ENCODE results near the gene IGSF21. TPM values are rescaled to one million over a fixed set of nuclear protein-coding genes. Genes with fewer than 3 reads are reported as not detected.

Gene IGSF21
- total and polyA plus RNA-seq, 4 donors: 0.31 to 1.5 (median 0.88) TPM

DNA sequence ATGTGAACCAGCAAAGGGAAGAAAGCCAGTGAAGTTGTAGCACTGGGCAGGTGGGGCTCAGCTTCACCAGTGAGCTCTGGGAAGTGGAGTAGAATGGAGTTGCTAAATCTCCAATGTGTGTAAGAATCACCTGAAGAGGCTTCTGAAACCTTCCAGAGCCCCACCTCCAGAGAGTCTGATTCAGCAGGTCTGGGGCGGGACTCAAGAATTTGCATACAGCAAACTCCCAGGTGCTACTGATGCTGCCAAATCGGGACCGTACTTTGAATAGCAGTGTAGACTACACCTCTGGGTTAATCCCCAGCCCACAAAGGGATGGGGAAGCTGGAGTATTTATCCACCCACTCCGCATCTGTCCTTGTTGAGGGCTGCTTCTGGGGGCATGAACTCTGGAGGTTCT is 154.3 kb downstream of the IGSF21 start:
- DNase-seq (ENCODE audit: low spot score): no peak
- WGBS: 34% methylated on average over 4 of the region's 4 CpGs
- H3K27me3 ChIP-seq (ENCODE audit: control insufficient read depth in 4 of 4, insufficient read depth in 4 of 4, low read length in 3 of 4): peaks cover 0 to 2% (median 0%) of the 10 kb centered on the region in 4 donors
- no peak overlapping the region for H3K9ac ChIP-seq (ENCODE audit: low read depth in 1 of 2, low read length in 2 of 2)
- H3K27ac ChIP-seq (ENCODE audit: low read depth in 1 of 2, low read length in 2 of 2): no peak overlapping the region
- TF ChIP-seq GABPA (IDR thresholded peaks at IDR 0.05 in 1 of 2, conservative IDR thresholded peaks at IDR 0.05 in 1 of 2): no peak
- TF ChIP-seq ZBTB33 (IDR thresholded peaks at IDR 0.05): no peak
- TF ChIP-seq SP1 (IDR thresholded peaks at IDR 0.05): no peak
- TF ChIP-seq FOXA1 (IDR thresholded peaks at IDR 0.05): no peak
- no peak for TF ChIP-seq HNF4G (IDR thresholded peaks at IDR 0.05)
- TF ChIP-seq FOXA2 (IDR thresholded peaks at IDR 0.05): no peak
- no peak for TF ChIP-seq CTCF (IDR thresholded peaks at IDR 0.05; ENCODE audit: low read depth, low read length, missing input control)
- TF ChIP-seq TAF1 (conservative IDR thresholded peaks at IDR 0.05): no peak
- TF ChIP-seq RXRA (IDR thresholded peaks at IDR 0.05): no peak
- no peak for TF ChIP-seq JUND (IDR thresholded peaks at IDR 0.05)
- TF ChIP-seq, protein P1, sequence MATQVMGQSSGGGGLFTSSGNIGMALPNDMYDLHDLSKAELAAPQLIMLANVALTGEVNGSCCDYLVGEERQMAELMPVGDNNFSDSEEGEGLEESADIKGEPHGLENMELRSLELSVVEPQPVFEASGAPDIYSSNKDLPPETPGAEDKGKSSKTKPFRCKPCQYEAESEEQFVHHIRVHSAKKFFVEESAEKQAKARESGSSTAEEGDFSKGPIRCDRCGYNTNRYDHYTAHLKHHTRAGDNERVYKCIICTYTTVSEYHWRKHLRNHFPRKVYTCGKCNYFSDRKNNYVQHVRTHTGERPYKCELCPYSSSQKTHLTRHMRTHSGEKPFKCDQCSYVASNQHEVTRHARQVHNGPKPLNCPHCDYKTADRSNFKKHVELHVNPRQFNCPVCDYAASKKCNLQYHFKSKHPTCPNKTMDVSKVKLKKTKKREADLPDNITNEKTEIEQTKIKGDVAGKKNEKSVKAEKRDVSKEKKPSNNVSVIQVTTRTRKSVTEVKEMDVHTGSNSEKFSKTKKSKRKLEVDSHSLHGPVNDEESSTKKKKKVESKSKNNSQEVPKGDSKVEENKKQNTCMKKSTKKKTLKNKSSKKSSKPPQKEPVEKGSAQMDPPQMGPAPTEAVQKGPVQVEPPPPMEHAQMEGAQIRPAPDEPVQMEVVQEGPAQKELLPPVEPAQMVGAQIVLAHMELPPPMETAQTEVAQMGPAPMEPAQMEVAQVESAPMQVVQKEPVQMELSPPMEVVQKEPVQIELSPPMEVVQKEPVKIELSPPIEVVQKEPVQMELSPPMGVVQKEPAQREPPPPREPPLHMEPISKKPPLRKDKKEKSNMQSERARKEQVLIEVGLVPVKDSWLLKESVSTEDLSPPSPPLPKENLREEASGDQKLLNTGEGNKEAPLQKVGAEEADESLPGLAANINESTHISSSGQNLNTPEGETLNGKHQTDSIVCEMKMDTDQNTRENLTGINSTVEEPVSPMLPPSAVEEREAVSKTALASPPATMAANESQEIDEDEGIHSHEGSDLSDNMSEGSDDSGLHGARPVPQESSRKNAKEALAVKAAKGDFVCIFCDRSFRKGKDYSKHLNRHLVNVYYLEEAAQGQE (IDR thresholded peaks at IDR 0.05): no peak
- no peak for TF ChIP-seq YY1 (IDR thresholded peaks at IDR 0.05)
- TF ChIP-seq, protein P2, sequence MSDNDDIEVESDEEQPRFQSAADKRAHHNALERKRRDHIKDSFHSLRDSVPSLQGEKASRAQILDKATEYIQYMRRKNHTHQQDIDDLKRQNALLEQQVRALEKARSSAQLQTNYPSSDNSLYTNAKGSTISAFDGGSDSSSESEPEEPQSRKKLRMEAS (IDR thresholded peaks at IDR 0.05): no peak
- no peak for TF ChIP-seq RAD21 (IDR thresholded peaks at IDR 0.05)
- no peak overlapping the region for H3K4me3 ChIP-seq (ENCODE audit: low read depth in 1 of 3, low read length in 3 of 3)
- H3K36me3 ChIP-seq (ENCODE audit: control insufficient read depth in 4 of 4, insufficient read depth in 3 of 4, low read depth in 1 of 4, low read length in 3 of 4): no peaks in the 10 kb centered on the region
- no peaks in the 10 kb centered on the region for H3K9me3 ChIP-seq (ENCODE audit: control insufficient read depth in 4 of 4, low read length in 3 of 4)
- H3K4me1 ChIP-seq (ENCODE audit: control insufficient read depth in 4 of 4, insufficient read depth in 4 of 4, low read length in 3 of 4): no peaks in the 10 kb centered on the region

DNA sequence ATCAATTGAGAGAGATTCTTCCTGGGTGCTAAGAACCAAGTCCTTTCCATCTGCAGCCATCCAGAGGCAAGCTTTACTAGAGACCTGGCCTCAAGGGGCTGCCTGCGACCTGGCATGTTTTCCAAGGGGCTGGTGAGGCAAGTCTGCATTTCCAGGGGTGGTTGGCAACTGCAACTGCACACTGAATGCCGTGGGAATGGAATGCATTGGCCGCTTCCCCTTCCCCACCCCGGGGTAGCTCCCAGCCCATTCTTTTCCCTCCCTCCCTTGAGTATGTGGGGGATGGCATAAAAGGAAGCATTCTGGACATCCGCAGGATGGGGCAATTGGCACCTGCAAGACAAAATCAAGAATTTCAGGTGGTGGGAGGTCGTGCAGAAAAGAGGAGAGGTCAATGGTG is 155.1 kb downstream of the IGSF21 start:
- H3K4me3 ChIP-seq (ENCODE audit: low read depth in 1 of 3, low read length in 3 of 3): no peak overlapping the region
- H3K9ac ChIP-seq (ENCODE audit: low read depth in 1 of 2, low read length in 2 of 2): no peak overlapping the region
- H3K27ac ChIP-seq (ENCODE audit: low read depth in 1 of 2, low read length in 2 of 2): no peak overlapping the region
- peaks cover 0 to 2% (median 0%) of the 10 kb centered on the region in 4 donors for H3K27me3 ChIP-seq (ENCODE audit: control insufficient read depth in 4 of 4, insufficient read depth in 4 of 4, low read length in 3 of 4)
- no peaks in the 10 kb centered on the region for H3K9me3 ChIP-seq (ENCODE audit: control insufficient read depth in 4 of 4, low read length in 3 of 4)
- H3K4me1 ChIP-seq (ENCODE audit: control insufficient read depth in 4 of 4, insufficient read depth in 4 of 4, low read length in 3 of 4): no peaks in the 10 kb centered on the region
- 41% methylated on average over 6 of the region's 6 CpGs for WGBS
- DNase-seq (ENCODE audit: low spot score): no peak
- H3K36me3 ChIP-seq (ENCODE audit: control insufficient read depth in 4 of 4, insufficient read depth in 3 of 4, low read depth in 1 of 4, low read length in 3 of 4): no peaks in the 10 kb centered on the region
- TF ChIP-seq JUND (IDR thresholded peaks at IDR 0.05): no peak
- no peak for TF ChIP-seq SP1 (IDR thresholded peaks at IDR 0.05)
- no peak for TF ChIP-seq RXRA (IDR thresholded peaks at IDR 0.05)
- no peak for TF ChIP-seq NR2F2 (IDR thresholded peaks at IDR 0.05)
- TF ChIP-seq TAF1 (conservative IDR thresholded peaks at IDR 0.05): no peak
- TF ChIP-seq FOXA1 (IDR thresholded peaks at IDR 0.05): no peak
- TF ChIP-seq CTCF (IDR thresholded peaks at IDR 0.05; ENCODE audit: low read depth, low read length, missing input control): no peak
- TF ChIP-seq, protein P1 (IDR thresholded peaks at IDR 0.05): no peak
- TF ChIP-seq GABPA (IDR thresholded peaks at IDR 0.05 in 1 of 2, conservative IDR thresholded peaks at IDR 0.05 in 1 of 2): no peak
- no peak for TF ChIP-seq RAD21 (IDR thresholded peaks at IDR 0.05)
- TF ChIP-seq HNF4G (IDR thresholded peaks at IDR 0.05): no peak
- TF ChIP-seq, protein P2 (IDR thresholded peaks at IDR 0.05): no peak
- TF ChIP-seq YY1 (IDR thresholded peaks at IDR 0.05): no peak
- no peak for TF ChIP-seq FOXA2 (IDR thresholded peaks at IDR 0.05)
- no peak for TF ChIP-seq HNF4A (conservative IDR thresholded peaks at IDR 0.05)
- TF ChIP-seq, protein P3, sequence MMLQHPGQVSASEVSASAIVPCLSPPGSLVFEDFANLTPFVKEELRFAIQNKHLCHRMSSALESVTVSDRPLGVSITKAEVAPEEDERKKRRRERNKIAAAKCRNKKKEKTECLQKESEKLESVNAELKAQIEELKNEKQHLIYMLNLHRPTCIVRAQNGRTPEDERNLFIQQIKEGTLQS (IDR thresholded peaks at IDR 0.05): no peak

Measured in liver (tissue), 9 donors.